Measurements from ENCODE around the gene EML6.

Gene EML6

DNA sequence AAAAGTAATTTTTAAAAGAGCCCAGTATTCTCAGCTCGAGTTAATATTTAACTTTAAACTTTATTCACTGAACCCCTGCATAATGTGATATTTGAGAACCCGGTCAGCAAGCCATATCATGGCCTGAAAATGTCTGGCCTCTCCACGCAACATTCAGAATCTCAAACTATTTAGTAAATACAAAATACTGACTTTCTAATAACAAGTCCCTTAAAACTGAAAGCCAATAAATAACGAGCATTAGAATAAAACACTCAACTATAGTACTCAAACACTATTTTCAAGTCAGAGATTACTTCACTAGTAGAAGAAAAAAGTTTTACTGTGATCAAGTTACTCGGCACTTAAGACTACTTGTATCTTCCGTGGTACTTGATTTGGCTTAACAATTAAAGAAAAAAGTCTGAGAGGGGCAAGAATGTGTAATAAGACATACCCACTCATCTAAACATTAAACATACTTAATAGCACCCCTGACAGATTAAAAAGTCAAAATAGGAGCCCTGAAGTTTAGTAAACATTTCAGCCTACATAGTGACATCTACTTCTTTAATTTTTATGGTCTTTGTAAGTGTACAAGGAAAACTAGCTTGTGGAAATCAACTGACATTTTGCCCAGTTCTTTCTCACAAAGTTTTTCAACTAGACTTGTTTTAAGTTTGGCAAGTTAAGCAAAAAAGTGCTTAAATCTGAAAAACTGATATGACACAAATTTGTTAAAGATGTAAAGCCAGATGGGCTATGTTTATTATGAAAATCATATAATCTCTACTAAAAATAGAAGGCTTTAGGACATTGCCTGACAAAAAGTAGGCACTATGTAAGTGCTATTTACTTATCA lies 288.6 kb downstream of the EML6 start:
- DNase-seq, result no peak

GRCh38 chr2:55012672-55013484 lies 289.4 kb downstream of the EML6 start:
- no peak for DNase-seq

GRCh38 chr2:55013936-55014335 lies 290.5 kb downstream of the EML6 start:
- DNase-seq, result no peak

DNA sequence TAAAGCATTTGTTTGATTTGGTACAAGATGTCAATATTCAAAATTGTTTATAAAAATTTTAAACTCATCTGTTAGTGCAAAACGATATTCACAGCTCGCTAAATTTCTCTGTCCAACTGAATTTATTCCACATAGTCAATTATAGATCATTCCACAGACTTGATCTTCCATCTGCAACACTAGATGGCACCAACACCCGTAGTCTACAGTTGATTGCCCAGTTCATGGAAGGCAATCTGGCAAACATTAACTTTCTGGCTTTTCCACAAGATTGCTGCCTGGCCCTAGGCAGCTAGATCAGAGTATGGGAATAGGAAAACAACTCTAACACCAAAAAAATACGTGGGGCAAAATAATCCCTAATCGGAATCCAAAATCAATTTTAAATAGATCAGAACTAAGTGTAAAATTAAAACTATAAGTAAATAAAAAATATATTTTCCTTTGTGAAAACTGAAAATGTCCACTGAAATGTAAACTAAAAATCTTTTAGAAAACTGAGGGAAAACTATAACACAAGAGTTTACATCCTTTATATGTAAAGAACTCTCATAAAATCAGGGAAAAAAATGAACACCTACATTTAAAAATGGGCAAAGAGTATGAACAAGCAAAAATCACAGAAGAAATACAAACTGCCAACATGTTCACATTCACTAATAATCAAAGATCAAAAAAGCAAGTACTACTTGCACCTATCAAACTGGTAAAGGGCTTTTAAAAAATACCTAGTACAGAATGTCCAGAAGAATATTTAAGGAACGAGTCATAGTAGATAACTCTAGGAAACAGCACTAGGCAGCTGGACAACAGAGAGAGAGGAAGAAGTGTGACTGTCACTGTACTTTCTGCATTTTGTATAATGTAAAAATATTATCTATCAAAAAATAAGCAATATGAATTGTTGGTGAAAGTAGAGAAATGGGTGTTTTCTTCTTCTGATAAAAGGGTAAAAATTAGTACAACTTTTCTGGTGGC lies 291.8 kb downstream of the EML6 start:
- peak; percentile 32 for DNase-seq

GRCh38 chr2:55017428-55017827 lies 294.0 kb downstream of the EML6 start:
- DNase-seq, result no peak

- no peak for DNase-seq
Measured at GRCh38 chr2:55017880-55018279, 294.4 kb downstream of the EML6 start.

DNA sequence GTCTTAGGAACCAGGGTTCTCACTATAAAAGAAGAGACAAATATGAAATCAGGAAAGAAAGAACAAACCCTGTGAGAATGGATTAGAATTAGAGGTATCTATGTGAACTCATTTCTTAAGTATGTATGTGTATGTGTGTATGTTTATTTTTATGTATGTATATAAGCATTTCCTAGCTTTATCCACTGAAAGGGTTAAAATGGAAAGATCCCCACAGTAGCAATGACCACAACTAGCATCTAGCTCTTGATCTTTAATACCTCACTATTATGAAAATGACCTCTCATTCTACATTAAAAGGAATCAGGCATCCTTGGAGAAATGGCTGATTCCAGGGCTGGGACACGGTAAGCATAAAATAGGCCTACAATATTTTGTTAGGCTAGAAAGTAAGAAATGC lies 295.2 kb downstream of the EML6 start:
- DNase-seq, result no peak

- no peak for DNase-seq
Measured at GRCh38 chr2:55019526-55020258, 296.2 kb downstream of the EML6 start.

Data from left hindlimb (tissue), 1 donor.